Measurements from ENCODE around the gene DNM3. TPM values are rescaled to one million over a fixed set of nuclear protein-coding genes. Genes with fewer than 3 reads are reported as not detected.

DNM3 gene
- total and polyA plus RNA-seq, 2 of the 8 experiments (the other 6 are each of a cell fraction or from before 2014, with no cell fraction given), result 2.0 to 8.5 TPM

GRCh38 chr1:172345077-172345476, 503.8 kb downstream of the DNM3 start (continued):
- no peak for TF ChIP-seq CREB1 (IDR thresholded peaks at IDR 0.05)

All from H1 (cell line).